Astrocyte of the hippocampus (primary cell): ENCODE results near the gene RAMP1.
A peak's percentile ranks its signal among the peaks of the same experiment; 100 is the strongest.
"Not testable (repeated sequence)": the region's sequence is repeated elsewhere in the genome, so short reads cannot be mapped to it uniquely, and the experiment has no call there.

ENCODE experiments used
- DNase-seq: peaks from one replicate; pipeline ENCODE4 v3.0.0; 2011; ENCODE audit warnings: low read depth, low spot score

RAMP1 gene

DNA sequence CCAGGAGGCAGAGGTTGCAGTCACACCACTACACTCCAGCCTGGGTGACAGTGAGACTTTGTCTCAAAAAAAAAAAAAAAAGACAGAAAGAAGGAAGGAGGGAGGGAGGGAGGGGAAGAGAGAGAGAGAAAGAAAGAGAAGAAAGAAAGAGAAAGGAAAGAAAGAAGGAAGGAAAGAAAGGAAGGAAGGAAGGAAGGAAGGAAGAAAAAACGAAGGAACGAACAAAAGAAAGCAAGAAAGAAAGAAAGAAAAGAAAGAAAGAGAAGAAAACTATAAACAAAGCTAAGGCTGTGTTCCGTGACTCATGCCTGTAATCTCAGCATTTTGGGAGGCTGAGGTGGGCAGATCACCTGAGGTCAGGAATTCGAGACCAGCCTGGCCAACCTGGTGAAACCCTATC is 91.9 kb downstream of the RAMP1 start:
- DNase-seq = not testable (repeated sequence)

DNA sequence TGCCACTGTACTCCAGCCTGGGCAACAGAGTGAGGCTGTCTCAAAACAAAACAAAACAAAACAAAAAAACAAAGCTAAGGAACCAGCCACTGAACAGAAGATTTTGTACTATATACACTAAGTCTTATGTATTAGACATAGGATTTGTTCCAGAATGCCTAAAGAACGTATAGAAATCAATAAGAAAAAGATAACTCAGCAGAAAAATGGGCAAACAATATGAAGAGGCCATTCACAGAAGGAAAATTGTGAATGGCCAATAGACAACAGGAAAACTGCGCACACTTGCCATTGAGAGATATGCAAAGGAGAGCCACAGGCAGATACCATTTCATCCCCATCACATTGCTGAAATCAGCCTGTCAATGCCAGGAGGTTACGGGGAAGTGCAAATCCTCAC is 92.5 kb downstream of the RAMP1 start:
- no peak for DNase-seq

DNA sequence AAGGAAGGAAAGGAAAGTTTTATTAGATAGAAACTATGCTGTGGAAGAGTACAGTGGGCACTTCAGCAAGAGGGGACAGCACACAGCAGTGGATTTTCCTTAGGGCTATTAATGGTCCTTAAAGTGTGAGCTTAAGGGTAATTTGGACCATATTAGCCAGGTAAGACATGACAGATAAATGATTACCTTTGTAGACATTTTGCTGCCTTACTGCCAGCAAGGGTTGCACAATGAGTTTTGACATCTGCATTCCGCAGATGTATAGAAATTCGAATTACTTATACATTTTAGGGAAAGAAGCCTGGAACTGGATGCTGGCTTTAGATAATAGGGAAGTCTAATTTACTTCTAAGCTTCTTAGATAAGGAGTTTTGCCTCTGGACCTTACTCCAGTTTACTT is 93.4 kb downstream of the RAMP1 start:
- no peak for DNase-seq

DNA sequence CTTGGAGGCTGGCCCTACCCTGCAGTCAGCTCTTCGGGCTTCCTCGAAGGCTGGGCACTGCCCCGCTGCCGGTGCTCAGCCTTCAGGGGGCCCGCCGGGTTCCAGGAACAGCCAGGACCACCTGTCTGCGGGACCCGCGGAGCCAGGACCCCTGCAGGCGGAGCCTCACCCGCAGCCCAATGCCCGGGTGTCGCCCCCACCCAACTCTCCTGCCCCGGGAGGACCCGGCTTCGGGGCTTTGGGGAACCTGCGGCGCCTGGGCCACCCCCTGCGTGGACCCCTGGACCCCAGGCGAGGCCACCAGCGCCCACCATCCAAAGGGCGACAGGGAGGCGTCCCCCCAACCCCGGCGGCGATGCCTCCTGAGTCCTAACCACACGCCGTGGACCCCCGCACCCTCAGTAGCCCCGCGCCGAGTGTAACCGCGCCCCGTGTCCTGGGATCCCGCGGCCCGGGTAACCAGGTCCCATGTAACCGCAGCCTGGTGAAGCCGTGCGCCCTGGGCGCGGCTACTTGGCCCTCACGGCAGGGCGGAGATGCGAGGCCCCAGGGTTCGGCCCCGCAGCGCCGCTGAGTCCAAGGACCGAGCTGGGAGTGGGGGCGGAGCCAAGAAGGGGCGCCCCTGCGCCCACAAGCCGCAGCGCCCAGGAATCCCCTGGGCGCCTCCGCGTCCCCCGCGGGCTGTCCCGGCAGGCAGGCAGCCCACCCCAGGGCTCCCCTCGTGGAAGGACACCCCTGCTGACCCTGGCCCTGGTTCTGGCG is 96.4 kb downstream of the RAMP1 start:
- DNase-seq = peak; percentile 36

DNA sequence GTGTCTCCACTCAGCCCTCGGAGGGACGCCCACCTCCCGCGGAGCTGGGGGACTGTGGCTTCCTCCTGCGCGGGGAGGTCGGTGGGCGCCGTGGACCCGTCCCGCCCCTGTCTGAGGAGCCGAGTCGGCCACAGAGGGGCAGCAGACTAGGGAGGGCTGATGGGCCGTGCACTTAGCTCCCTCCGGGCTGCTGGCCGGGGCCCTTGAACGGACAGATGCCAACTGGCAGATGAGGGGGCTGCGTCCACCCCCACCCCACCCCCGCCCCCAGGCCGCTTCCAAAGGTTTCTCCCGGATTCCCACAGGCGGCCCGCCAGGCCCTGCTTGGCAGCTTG is 96.9 kb downstream of the RAMP1 start:
- DNase-seq = peak; percentile 13

DNA sequence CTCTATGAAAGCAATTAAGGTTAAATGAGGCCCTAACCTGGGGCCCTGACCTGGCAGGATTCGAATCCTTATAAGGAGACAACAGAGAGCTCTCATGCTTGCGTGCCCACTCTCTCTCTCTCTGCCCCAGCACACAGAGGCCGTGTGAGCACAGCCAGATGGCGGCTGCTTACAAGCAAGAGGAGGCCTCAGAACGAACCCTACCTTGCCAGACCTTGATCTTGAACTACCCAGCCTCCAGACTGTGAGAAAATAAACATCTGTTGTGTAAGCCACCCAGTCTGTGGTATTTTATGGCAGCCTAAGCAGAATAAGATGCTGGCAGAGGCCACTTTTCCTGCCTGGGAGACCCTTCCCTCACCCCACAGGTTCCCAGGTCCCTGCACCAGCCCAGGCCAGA is 102.2 kb downstream of the RAMP1 start:
- no peak for DNase-seq
